Fibroblast of pulmonary artery (primary cell): ENCODE results near the gene RIMBP2.

Source experiments
- DNase-seq: peaks from one replicate; pipeline ENCODE4 v3.0.0-alpha.2; 2010; ENCODE audit warnings: low read depth
- H3K4me3 ChIP-seq: replicated peaks from 2 replicates; pipeline ENCODE4 v1.5.1; 2011; ENCODE audit warnings: low read depth, mild to moderate bottlenecking, control low read depth, low read length, moderate library complexity
- CTCF ChIP-seq: IDR thresholded peaks from 2 replicates; pipeline ENCODE4 v1.5.1; 2011; ENCODE audit warnings: mild to moderate bottlenecking, control low read depth, low read length, inconsistent platforms; ENCODE audit errors: missing control alignments

Gene RIMBP2

DNA sequence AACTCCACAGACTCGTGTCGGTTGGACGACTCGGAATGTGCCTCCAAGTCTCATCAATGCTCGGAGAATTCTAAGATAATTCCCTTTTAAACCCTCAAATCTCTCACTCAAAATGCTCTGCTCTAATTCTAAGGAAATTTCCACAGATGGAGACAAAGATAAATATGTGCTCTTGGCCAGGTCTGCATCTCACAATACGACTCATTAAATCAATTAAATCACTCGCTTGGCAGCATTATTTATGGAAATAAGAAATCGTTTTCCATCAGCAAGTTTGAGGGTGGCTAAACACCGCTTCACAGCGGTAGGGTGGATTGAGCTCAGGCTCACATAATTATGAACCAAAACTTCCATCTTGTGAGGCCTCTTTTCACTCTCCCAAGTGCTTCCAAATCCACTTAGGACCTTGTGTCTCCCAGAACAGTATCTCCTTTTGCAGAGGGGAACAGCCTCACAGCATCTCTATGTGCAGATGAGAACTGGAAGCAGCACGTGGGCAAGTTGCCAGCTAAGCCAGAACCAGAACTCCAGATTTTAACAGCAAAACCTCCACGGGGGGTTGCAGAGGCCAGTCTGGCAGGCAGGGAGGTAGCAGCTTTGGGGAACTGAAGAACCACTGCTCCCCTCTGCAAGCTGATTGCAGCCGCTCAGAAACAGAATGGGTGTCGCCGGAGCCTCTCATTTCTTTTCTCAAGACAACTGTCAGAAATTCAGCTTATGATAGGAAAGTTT lies 43.8 kb downstream of the RIMBP2 start:
- TF ChIP-seq CTCF: no peak
- H3K4me3 ChIP-seq: no peak overlapping the region
- no peak for DNase-seq

- H3K4me3 ChIP-seq: no peak overlapping the region
- TF ChIP-seq CTCF: no peak
- no peak for DNase-seq
These were observed 44.5 kb downstream of the RIMBP2 start for GRCh38 chr12:130671556-130671955.

DNA sequence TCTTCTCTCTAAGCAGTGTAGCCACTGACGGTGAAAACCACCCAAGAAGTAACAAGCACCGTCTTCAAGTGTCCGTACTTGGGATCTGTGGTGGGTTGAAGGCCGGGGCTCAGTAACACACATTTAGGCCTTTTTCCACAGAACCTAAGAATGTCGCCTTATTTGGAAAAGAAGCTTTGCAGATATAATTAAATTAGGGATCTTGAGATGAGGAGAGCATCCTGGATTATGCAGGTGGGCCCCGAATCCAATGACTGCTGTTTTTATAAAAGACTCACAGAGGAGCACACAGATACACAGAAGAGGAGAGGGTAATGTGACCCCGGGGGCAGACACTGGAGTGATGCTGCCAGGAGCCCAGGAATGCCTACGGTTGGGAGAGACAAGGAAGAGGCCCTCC lies 46.3 kb downstream of the RIMBP2 start:
- H3K4me3 ChIP-seq: no peak overlapping the region
- TF ChIP-seq CTCF: no peak
- DNase-seq: no peak

DNA sequence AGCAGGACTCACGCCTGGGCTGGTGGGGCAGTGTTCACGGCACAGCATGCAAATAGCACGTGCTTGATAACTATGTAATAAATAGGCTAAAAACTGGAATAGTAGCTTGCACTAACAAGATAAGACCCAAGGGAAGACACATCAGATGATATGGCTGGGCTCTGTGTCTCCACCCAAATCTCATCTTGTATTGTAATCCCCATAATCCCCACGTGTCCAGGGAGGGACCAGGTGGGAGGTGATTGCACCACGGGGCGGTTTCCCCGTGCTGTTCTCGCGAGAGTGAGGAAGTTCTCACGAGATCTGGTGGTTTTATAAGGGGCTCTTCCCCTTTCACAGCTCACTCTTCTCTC lies 46.9 kb downstream of the RIMBP2 start:
- H3K4me3 ChIP-seq: no peak overlapping the region
- DNase-seq: no peak
- TF ChIP-seq CTCF: no peak

GRCh38 chr12:130668286-130669204 lies 47.6 kb downstream of the RIMBP2 start:
- no peak for DNase-seq
- H3K4me3 ChIP-seq: no peak overlapping the region

DNA sequence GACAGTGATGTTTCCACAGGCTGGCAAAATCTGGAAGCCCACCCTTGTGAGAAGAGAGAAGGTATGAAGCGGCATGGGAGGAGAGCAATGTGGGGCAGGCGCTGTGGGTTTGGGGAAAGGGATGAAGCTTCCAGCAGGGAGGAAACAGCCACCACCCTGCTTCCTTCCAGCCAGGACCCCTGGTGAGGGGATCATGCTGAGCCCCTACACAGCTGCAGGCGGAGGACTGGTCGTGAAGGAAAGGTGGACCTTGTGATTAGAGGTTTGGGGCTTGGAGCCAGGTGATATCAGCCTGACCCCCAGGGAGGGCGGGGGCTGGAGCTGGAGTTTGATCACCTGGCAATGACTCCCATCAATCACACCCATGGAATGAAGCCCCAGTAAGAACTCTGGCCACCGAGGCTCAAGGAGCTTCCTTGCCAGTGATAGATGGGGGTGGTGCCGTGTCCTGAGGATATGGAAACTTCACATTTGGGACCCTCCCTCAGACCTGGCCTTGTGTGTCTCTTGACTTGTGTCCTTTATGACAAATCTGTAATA lies 48.6 kb downstream of the RIMBP2 start:
- no peak for TF ChIP-seq CTCF
- DNase-seq: no peak
- H3K4me3 ChIP-seq: no peak overlapping the region

More at GRCh38 chr12:130668286-130669204, 47.6 kb downstream of the RIMBP2 start:
- no peak for TF ChIP-seq CTCF
